ENCODE results near the gene SUPT16H. TPM values are rescaled to one million over a fixed set of nuclear protein-coding genes. Genes with fewer than 3 reads are reported as not detected.
A peak's percentile ranks its signal among the peaks of the same experiment; 100 is the strongest.

The SUPT16H gene
- 72.1 and 84.3 TPM in 2 replicates for total RNA-seq (2014; rRNA removed; shearing (Covaris generic))
- polyA plus RNA-seq (2015; cell fraction: cytosol; rRNA removed) = 76.7 and 89.3 TPM in 2 replicates
- polyA plus RNA-seq (2015; cell fraction: nucleus; rRNA removed) = 102 and 107 TPM in 2 replicates

GRCh38 chr14:21383848-21384493 lies at the start of gene SUPT16H:
Gene SUPT16H (minus strand): TSS chr14:21384019. CDS start chr14:21383927, 92 bp downstream.
- in situ Hi-C loops (cut with HindIII; ENCODE audit: low pct_unique_long_range_greater_than_20kb, low sequenced_read_pairs) = no loop called here
- peak; percentile 95 for DNase-seq (ENCODE audit: low read depth, low spot score)

GRCh38 chr14:21431126-21431525 lies 47.3 kb upstream of the SUPT16H start:
- in situ Hi-C loops (cut with HindIII; ENCODE audit: low pct_unique_long_range_greater_than_20kb, low sequenced_read_pairs) = no loop called here
- DNase-seq (ENCODE audit: low read depth, low spot score) = no peak

- in situ Hi-C loops (cut with HindIII; ENCODE audit: low pct_unique_long_range_greater_than_20kb, low sequenced_read_pairs) = no loop called here
- no peak for DNase-seq (ENCODE audit: low read depth, low spot score)
Observed at GRCh38 chr14:21428930-21429329, 45.1 kb upstream of the SUPT16H start.

GRCh38 chr14:21426692-21427091 lies 42.9 kb upstream of the SUPT16H start:
- in situ Hi-C loops (cut with HindIII; ENCODE audit: low pct_unique_long_range_greater_than_20kb, low sequenced_read_pairs) = no loop called here
- no peak for DNase-seq (ENCODE audit: low read depth, low spot score)

- DNase-seq (ENCODE audit: low read depth, low spot score) = no peak
- in situ Hi-C loops (cut with HindIII; ENCODE audit: low pct_unique_long_range_greater_than_20kb, low sequenced_read_pairs) = no loop called here
Observed at GRCh38 chr14:21419528-21419927, 35.7 kb upstream of the SUPT16H start.

GRCh38 chr14:21415329-21415728 lies 31.5 kb upstream of the SUPT16H start:
- DNase-seq (ENCODE audit: low read depth, low spot score) = no peak
- in situ Hi-C loops (cut with HindIII; ENCODE audit: low pct_unique_long_range_greater_than_20kb, low sequenced_read_pairs) = no loop called here

- in situ Hi-C loops (cut with HindIII; ENCODE audit: low pct_unique_long_range_greater_than_20kb, low sequenced_read_pairs) = no loop called here
- DNase-seq (ENCODE audit: low read depth, low spot score) = no peak
Observed at GRCh38 chr14:21414137-21414631, 30.4 kb upstream of the SUPT16H start.

- DNase-seq (ENCODE audit: low read depth, low spot score) = peak; percentile 35
- in situ Hi-C loops (cut with HindIII; ENCODE audit: low pct_unique_long_range_greater_than_20kb, low sequenced_read_pairs) = no loop called here
Observed at GRCh38 chr14:21408147-21408546, 24.3 kb upstream of the SUPT16H start.

- no peak for DNase-seq (ENCODE audit: low read depth, low spot score)
- in situ Hi-C loops (cut with HindIII; ENCODE audit: low pct_unique_long_range_greater_than_20kb, low sequenced_read_pairs) = no loop called here
Observed at GRCh38 chr14:21406213-21406612, 22.4 kb upstream of the SUPT16H start.

- in situ Hi-C loops (cut with HindIII; ENCODE audit: low pct_unique_long_range_greater_than_20kb, low sequenced_read_pairs) = no loop called here
- no peak for DNase-seq (ENCODE audit: low read depth, low spot score)
Observed at GRCh38 chr14:21405097-21405496, 21.3 kb upstream of the SUPT16H start.

- DNase-seq (ENCODE audit: low read depth, low spot score) = no peak
- in situ Hi-C loops (cut with HindIII; ENCODE audit: low pct_unique_long_range_greater_than_20kb, low sequenced_read_pairs) = no loop called here
Observed at GRCh38 chr14:21399311-21399870, 15.6 kb upstream of the SUPT16H start.

GRCh38 chr14:21398901-21399300 lies 15.1 kb upstream of the SUPT16H start:
- in situ Hi-C loops (cut with HindIII; ENCODE audit: low pct_unique_long_range_greater_than_20kb, low sequenced_read_pairs) = no loop called here
- DNase-seq (ENCODE audit: low read depth, low spot score) = no peak

GRCh38 chr14:21395450-21395849 lies 11.6 kb upstream of the SUPT16H start:
- in situ Hi-C loops (cut with HindIII; ENCODE audit: low pct_unique_long_range_greater_than_20kb, low sequenced_read_pairs) = no loop called here
- no peak for DNase-seq (ENCODE audit: low read depth, low spot score)

- in situ Hi-C loops (cut with HindIII; ENCODE audit: low pct_unique_long_range_greater_than_20kb, low sequenced_read_pairs) = no loop called here
- DNase-seq (ENCODE audit: low read depth, low spot score) = no peak
Observed at GRCh38 chr14:21385188-21385904, 1.5 kb upstream of the SUPT16H start.

- DNase-seq (ENCODE audit: low read depth, low spot score) = no peak
- in situ Hi-C loops (cut with HindIII; ENCODE audit: low pct_unique_long_range_greater_than_20kb, low sequenced_read_pairs) = no loop called here
Observed at GRCh38 chr14:21384494-21384851, 654 bp upstream of the SUPT16H start.

GRCh38 chr14:21382886-21383847 lies 652 bp downstream of the SUPT16H start:
- peak; percentile 53 for DNase-seq (ENCODE audit: low read depth, low spot score)
- in situ Hi-C loops (cut with HindIII; ENCODE audit: low pct_unique_long_range_greater_than_20kb, low sequenced_read_pairs) = no loop called here

GRCh38 chr14:21382095-21382494 lies 1.7 kb downstream of the SUPT16H start:
- in situ Hi-C loops (cut with HindIII; ENCODE audit: low pct_unique_long_range_greater_than_20kb, low sequenced_read_pairs) = no loop called here
- DNase-seq (ENCODE audit: low read depth, low spot score) = no peak

GRCh38 chr14:21379338-21379737 lies 4.5 kb downstream of the SUPT16H start:
- in situ Hi-C loops (cut with HindIII; ENCODE audit: low pct_unique_long_range_greater_than_20kb, low sequenced_read_pairs) = no loop called here
- no peak for DNase-seq (ENCODE audit: low read depth, low spot score)
